ENCODE measurements around the gene OMG. TPM values are rescaled to one million over a fixed set of nuclear protein-coding genes. Genes with fewer than 3 reads are reported as not detected.

OMG gene
- total RNA-seq, 2 donors from 2014 or later: not detected

- Mint-ChIP-seq H3K27ac (no peak overlapping the region), H3K9me3 (no peaks in the 10 kb centered on the region), H3K4me3 (no peak overlapping the region), H3K27me3 (ENCODE audit: insufficient read depth) (no peaks in the 10 kb centered on the region), H3K4me1 (peaks cover 3% of the 10 kb centered on the region), H3K36me3 (ENCODE audit: low read depth) (peaks cover 14% of the 10 kb centered on the region)
- TF ChIP-seq CTCF (conservative IDR thresholded peaks at IDR 0.05): no peak
- no peak overlapping the region for H3K9ac ChIP-seq (ENCODE audit: extremely low read depth, low read length, poor library complexity, severe bottlenecking)
- 89 to 100% methylated on average over 1 of the region's 1 CpG for WGBS, 2 experiments (ENCODE audit: insufficient coverage in 1 of 2, insufficient read length in 1 of 2)
- no peak overlapping the region for H3K4me3 ChIP-seq (ENCODE audit: low read length)
- peaks cover 11% of the 10 kb centered on the region for H3K36me3 ChIP-seq (ENCODE audit: control insufficient read depth, insufficient read depth, low read length)
- DNase-seq: no peak
- H3K4me1 ChIP-seq (ENCODE audit: control insufficient read depth, insufficient read depth, low read length): no peaks in the 10 kb centered on the region
- H3K9me3 ChIP-seq (ENCODE audit: control insufficient read depth, low read length): no peaks in the 10 kb centered on the region
- no peaks in the 10 kb centered on the region for H3K27me3 ChIP-seq (ENCODE audit: control insufficient read depth, insufficient read depth, low read length, poor library complexity, severe bottlenecking)
- H3K27ac ChIP-seq (ENCODE audit: low read depth, low read length): no peak overlapping the region
Observed at GRCh38 chr17:31320791-31321190, 23.8 kb upstream of the OMG start.

GRCh38 chr17:31320241-31320640 is 23.2 kb upstream of the OMG start:
- H3K4me3 ChIP-seq (ENCODE audit: low read length): no peak overlapping the region
- H3K27ac ChIP-seq (ENCODE audit: low read depth, low read length): no peak overlapping the region
- no peak for DNase-seq
- no peaks in the 10 kb centered on the region for H3K27me3 Mint-ChIP-seq (ENCODE audit: insufficient read depth)
- H3K36me3 Mint-ChIP-seq (ENCODE audit: low read depth): peaks cover 12% of the 10 kb centered on the region
- H3K9me3 ChIP-seq (ENCODE audit: control insufficient read depth, low read length): no peaks in the 10 kb centered on the region
- H3K4me1 Mint-ChIP-seq: peaks cover 3% of the 10 kb centered on the region
- H3K27me3 ChIP-seq (ENCODE audit: control insufficient read depth, insufficient read depth, low read length, poor library complexity, severe bottlenecking): no peaks in the 10 kb centered on the region
- no peaks in the 10 kb centered on the region for H3K4me1 ChIP-seq (ENCODE audit: control insufficient read depth, insufficient read depth, low read length)
- no peak for TF ChIP-seq CTCF (conservative IDR thresholded peaks at IDR 0.05)
- WGBS, 2 experiments (ENCODE audit: insufficient coverage in 1 of 2, insufficient read length in 1 of 2): 80% methylated on average over 1 of the region's 2 CpGs; no CpG with 5 or more reads in 1 of the 2 experiments
- no peak overlapping the region for H3K27ac Mint-ChIP-seq
- H3K9ac ChIP-seq (ENCODE audit: extremely low read depth, low read length, poor library complexity, severe bottlenecking): no peak overlapping the region
- H3K36me3 ChIP-seq (ENCODE audit: control insufficient read depth, insufficient read depth, low read length): peaks cover 5% of the 10 kb centered on the region
- H3K4me3 Mint-ChIP-seq: no peak overlapping the region
- no peaks in the 10 kb centered on the region for H3K9me3 Mint-ChIP-seq

- Histone ChIP-seq H3K9ac (ENCODE audit: extremely low read depth, low read length, poor library complexity, severe bottlenecking) (no peak overlapping the region), H3K4me1 (ENCODE audit: control insufficient read depth, insufficient read depth, low read length) (no peaks in the 10 kb centered on the region), H3K27ac (ENCODE audit: low read depth, low read length) (no peak overlapping the region), H3K4me3 (ENCODE audit: low read length) (no peak overlapping the region), H3K9me3 (ENCODE audit: control insufficient read depth, low read length) (no peaks in the 10 kb centered on the region), H3K36me3 (ENCODE audit: control insufficient read depth, insufficient read depth, low read length) (peaks cover 5% of the 10 kb centered on the region), H3K27me3 (ENCODE audit: control insufficient read depth, insufficient read depth, low read length, poor library complexity, severe bottlenecking) (no peaks in the 10 kb centered on the region)
- no peak for TF ChIP-seq CTCF (conservative IDR thresholded peaks at IDR 0.05)
- Mint-ChIP-seq H3K4me1 (peaks cover 3% of the 10 kb centered on the region), H3K9me3 (no peaks in the 10 kb centered on the region), H3K4me3 (no peak overlapping the region), H3K27me3 (ENCODE audit: insufficient read depth) (no peaks in the 10 kb centered on the region), H3K36me3 (ENCODE audit: low read depth) (peaks cover 12% of the 10 kb centered on the region), H3K27ac (no peak overlapping the region)
- DNase-seq: no peak
- 89% methylated on average over 3 to 4 of the region's 5 CpGs for WGBS, 2 experiments (ENCODE audit: insufficient coverage in 1 of 2, insufficient read length in 1 of 2)
Observed at GRCh38 chr17:31318851-31319661, 22.0 kb upstream of the OMG start.
